Effector memory CD8-positive, alpha-beta T cell (primary cell): Measurements from ENCODE around the gene TMEM8B.
"Not testable (repeated sequence)": the region's sequence is repeated elsewhere in the genome, so short reads cannot be mapped to it uniquely, and the experiment has no call there.

Experiments
- ATAC-seq: fragments of 150-1000 bp; cut with Tn5 transposase; replicated peaks from 2 replicates; pipeline ENCODE4 v1.10.0; 2021; ENCODE audit warnings: mild to moderate bottlenecking, moderate library complexity
- DNase-seq, 3 experiments: peaks; one replicate each; pipeline ENCODE4 v3.0.0; 2021
- H3K27ac Mint-ChIP-seq, 2 donors: one replicate each; pipeline ENCODE4 v1.8.0; 2022; ENCODE audit warnings: mild to moderate bottlenecking in 2 of 2, mixed read lengths in 2 of 2, moderate library complexity in 2 of 2
- H3K27me3 Mint-ChIP-seq, 2 donors: one replicate each; pipeline ENCODE4 v1.8.0; 2022; ENCODE audit warnings: mixed read lengths in 2 of 2
- H3K36me3 Mint-ChIP-seq: one replicate; pipeline ENCODE4 v1.8.0; 2022; ENCODE audit warnings: mild to moderate bottlenecking, moderate library complexity, mixed read lengths; ENCODE audit not compliant: insufficient read depth
- H3K4me1 Mint-ChIP-seq, 2 donors: one replicate each; pipeline ENCODE4 v1.8.0; 2022; ENCODE audit warnings: low read depth in 2 of 2, mixed read lengths in 2 of 2
- H3K4me3 Mint-ChIP-seq, 2 donors: one replicate each; pipeline ENCODE4 v1.8.0; 2022; ENCODE audit warnings: mild to moderate bottlenecking in 2 of 2, mixed read lengths in 2 of 2, moderate library complexity in 2 of 2
- H3K9me3 Mint-ChIP-seq, 2 donors: one replicate each; pipeline ENCODE4 v1.8.0; 2022; ENCODE audit warnings: mixed read lengths in 2 of 2

TMEM8B gene

DNA sequence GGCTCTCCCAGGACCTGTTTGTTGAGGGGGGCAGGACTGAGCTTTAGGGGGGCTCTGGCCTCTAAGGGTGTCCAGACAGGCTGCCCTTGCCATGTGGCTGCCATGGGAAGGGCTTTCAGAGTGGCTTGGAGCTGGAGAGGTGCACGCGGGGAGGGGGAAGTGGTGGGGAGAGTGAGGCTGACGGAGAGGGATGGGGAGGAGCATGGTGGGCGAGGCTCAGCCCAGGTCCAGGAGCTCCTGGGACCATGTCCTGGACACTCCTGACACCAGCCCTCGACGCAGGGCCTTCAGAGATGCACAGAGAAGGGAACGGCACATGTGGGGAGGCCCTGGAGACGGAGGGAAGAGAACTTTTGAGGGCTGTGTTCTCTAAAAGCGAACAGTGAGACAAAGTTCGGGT is 82.7 kb downstream of the TMEM8B start:
- ATAC-seq = no peak
- no peaks in the 10 kb centered on the region for H3K9me3 Mint-ChIP-seq
- no peak for DNase-seq
- no peaks in the 10 kb centered on the region for H3K36me3 Mint-ChIP-seq
- H3K4me1 Mint-ChIP-seq = peaks cover 11 to 14% of the 10 kb centered on the region in 2 donors
- no peak overlapping the region for H3K4me3 Mint-ChIP-seq
- peak overlapping the region in 1 of 2 donors; percentile 82 for H3K27ac Mint-ChIP-seq
- H3K27me3 Mint-ChIP-seq = no peaks in the 10 kb centered on the region

DNA sequence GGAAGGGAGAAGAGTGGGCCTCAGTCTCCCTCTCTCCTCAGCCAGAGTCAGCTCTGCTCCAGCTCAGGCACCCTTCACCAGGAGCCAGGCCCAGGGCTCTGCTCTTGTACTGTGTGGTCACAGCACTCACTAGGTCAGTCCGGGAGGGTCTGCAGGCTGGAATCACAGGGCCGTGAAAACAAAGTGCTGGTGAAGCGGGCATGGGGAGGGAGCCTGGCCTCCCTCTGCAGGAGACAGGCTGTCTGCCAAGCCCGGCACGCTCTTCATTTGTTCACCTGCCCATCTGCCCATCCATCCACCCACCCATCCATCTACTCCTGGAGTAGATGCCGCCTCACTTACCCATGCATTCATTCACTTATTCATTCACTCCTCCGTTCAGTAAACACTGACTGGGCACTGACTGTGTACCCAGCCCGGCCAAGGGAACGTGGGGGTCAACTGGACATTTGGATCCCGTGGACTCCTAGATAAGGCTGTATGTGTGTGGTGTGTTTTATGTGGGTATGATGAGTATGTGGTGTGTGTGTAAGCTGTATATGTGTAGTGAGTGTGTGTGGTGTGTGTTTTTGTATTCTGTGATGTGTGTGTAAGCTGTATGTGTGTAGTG is 83.9 kb downstream of the TMEM8B start:
- DNase-seq (no peak), ATAC-seq (no peak)
- H3K27ac Mint-ChIP-seq = no peak overlapping the region
- no peaks in the 10 kb centered on the region for H3K27me3 Mint-ChIP-seq
- H3K4me3 Mint-ChIP-seq = no peak overlapping the region
- no peaks in the 10 kb centered on the region for H3K9me3 Mint-ChIP-seq
- H3K36me3 Mint-ChIP-seq = peaks cover 3% of the 10 kb centered on the region
- H3K4me1 Mint-ChIP-seq = peaks cover 9 to 14% of the 10 kb centered on the region in 2 donors

DNA sequence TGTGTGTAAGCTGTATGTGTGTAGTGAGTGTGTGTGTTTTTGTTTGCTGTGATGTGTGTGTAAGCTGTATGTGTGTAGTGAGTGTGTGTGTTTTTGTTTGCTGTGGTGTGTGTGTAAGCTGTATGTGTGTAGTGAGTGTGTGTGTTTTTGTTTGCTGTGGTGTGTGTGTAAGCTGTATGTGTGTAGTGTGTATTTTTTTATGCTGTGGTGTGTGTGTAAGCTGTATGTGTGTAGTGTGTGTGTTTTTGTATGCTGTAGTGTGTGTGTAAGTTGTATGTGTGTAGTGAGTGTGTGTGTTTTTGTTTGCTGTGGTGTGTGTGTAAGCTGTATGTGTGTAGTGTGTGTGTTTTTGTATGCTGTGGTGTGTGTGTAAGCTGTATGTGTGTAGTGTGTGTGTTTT is 84.4 kb downstream of the TMEM8B start:
- not testable (repeated sequence) for ATAC-seq, H3K4me3 Mint-ChIP-seq, H3K27me3 Mint-ChIP-seq, H3K27ac Mint-ChIP-seq, DNase-seq, H3K36me3 Mint-ChIP-seq, H3K9me3 Mint-ChIP-seq
- H3K4me1 Mint-ChIP-seq = peaks cover 9 to 14% of the 10 kb centered on the region in 2 donors

DNA sequence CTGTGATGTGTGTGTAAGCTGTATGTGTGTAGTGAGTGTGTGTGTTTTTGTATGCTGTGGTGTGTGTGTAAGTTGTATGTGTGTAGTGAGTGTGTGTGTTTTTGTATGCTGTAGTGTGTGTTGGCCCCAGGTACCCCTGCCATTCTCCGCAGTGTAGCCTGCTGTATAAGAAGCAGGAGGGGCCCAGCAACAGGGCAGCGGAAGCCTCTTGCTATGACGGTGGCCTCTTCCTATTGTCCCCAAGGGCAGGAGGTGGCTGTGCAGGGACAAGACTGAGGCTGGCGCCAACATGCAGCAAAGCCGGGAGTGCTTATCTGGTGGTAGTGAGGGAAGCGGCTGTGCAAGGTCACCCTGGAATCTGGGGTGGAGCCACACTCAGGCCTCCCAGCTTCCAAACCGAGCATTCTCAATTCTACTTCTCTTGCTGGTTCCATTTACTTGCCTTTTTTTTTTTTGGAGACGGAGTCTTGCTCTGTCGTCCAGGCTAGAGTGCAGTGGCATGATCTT is 85.3 kb downstream of the TMEM8B start:
- DNase-seq (no peak), ATAC-seq (peak; percentile 31)
- H3K27me3 Mint-ChIP-seq = no peaks in the 10 kb centered on the region
- peaks cover 5 to 14% of the 10 kb centered on the region in 2 donors for H3K4me1 Mint-ChIP-seq
- no peak overlapping the region for H3K4me3 Mint-ChIP-seq
- no peak overlapping the region for H3K27ac Mint-ChIP-seq
- H3K36me3 Mint-ChIP-seq = peaks cover 6% of the 10 kb centered on the region
- H3K9me3 Mint-ChIP-seq = no peaks in the 10 kb centered on the region
